Stimulated activated CD8-positive, alpha-beta memory T cell treated with anti-CD3 and anti-CD28 coated beads, Interleukin-2, amount 100 ng/mL, for 48 hours (primary cell): Measurements from ENCODE around the gene XRN1.
"Not testable (repeated sequence)": the region's sequence is repeated elsewhere in the genome, so short reads cannot be mapped to it uniquely, and the experiment has no call there.

Experiments used
- DNase-seq, 2 donors: peaks; one replicate each; pipeline ENCODE4 v3.0.0-alpha.2; 2020; ENCODE audit warnings: low read depth in 2 of 2

XRN1 gene

GRCh38 chr3:142434503-142434902, 13.3 kb downstream of the XRN1 start:
- DNase-seq = no peak

GRCh38 chr3:142433110-142433509, 14.7 kb downstream of the XRN1 start:
- no peak for DNase-seq

GRCh38 chr3:142429582-142429981, 18.3 kb downstream of the XRN1 start:
- DNase-seq = no peak

- DNase-seq = no peak
These were observed 23.1 kb downstream of the XRN1 start for GRCh38 chr3:142424754-142425153.

GRCh38 chr3:142418926-142419592, 28.8 kb downstream of the XRN1 start:
- DNase-seq = no peak

- DNase-seq = no peak
These were observed 30.5 kb downstream of the XRN1 start for GRCh38 chr3:142417302-142417701.

- DNase-seq = not testable (repeated sequence)
These were observed 47.3 kb downstream of the XRN1 start for GRCh38 chr3:142400537-142400936.

- no peak for DNase-seq
These were observed 52.8 kb downstream of the XRN1 start for GRCh38 chr3:142394921-142395622.

- DNase-seq = no peak
These were observed 62.8 kb downstream of the XRN1 start for GRCh38 chr3:142385078-142385477.

- DNase-seq = no peak
These were observed 73.2 kb downstream of the XRN1 start for GRCh38 chr3:142374687-142375086.

- not testable (repeated sequence) for DNase-seq
These were observed 78.3 kb downstream of the XRN1 start for GRCh38 chr3:142369576-142369975.

GRCh38 chr3:142366434-142366833, 81.4 kb downstream of the XRN1 start:
- no peak for DNase-seq

GRCh38 chr3:142363936-142364467, 83.8 kb downstream of the XRN1 start:
- DNase-seq = no peak

- not testable (repeated sequence) for DNase-seq
These were observed 84.4 kb downstream of the XRN1 start for GRCh38 chr3:142363433-142363832.

- DNase-seq = no peak
These were observed 88.5 kb downstream of the XRN1 start for GRCh38 chr3:142359367-142359766.

GRCh38 chr3:142356818-142357217, 91.0 kb downstream of the XRN1 start:
- no peak for DNase-seq

- DNase-seq = no peak
These were observed 92.1 kb downstream of the XRN1 start for GRCh38 chr3:142355692-142356091.

GRCh38 chr3:142354076-142354475, 93.8 kb downstream of the XRN1 start:
- DNase-seq = no peak

GRCh38 chr3:142353571-142353970, 94.3 kb downstream of the XRN1 start:
- no peak for DNase-seq

- not testable (repeated sequence) for DNase-seq
These were observed 95.1 kb downstream of the XRN1 start for GRCh38 chr3:142352698-142353097.

GRCh38 chr3:142348460-142348859, 99.4 kb downstream of the XRN1 start:
- no peak for DNase-seq

GRCh38 chr3:142337994-142338393, 109.8 kb downstream of the XRN1 start:
- no peak for DNase-seq

- DNase-seq = no peak
These were observed 115.4 kb downstream of the XRN1 start for GRCh38 chr3:142332390-142332789.
